Dermis blood vessel endothelial cell (primary cell): Measurements from ENCODE around the gene HS3ST3B1. TPM values are rescaled to one million over a fixed set of nuclear protein-coding genes. Genes with fewer than 3 reads are reported as not detected.

ENCODE experiments used
- DNase-seq: peaks from one replicate; pipeline ENCODE4 v3.0.0; 2010
- total RNA-seq: library from RNA; depleted of rRNA; stranded (reverse); fragments of >200 nt; gene quantifications from 2 replicates; pipeline ENCODE4 v1.2.3, GENCODE V29; 2014

Gene HS3ST3B1
- 0.28 and 1.4 TPM in 2 replicates for total RNA-seq

DNA sequence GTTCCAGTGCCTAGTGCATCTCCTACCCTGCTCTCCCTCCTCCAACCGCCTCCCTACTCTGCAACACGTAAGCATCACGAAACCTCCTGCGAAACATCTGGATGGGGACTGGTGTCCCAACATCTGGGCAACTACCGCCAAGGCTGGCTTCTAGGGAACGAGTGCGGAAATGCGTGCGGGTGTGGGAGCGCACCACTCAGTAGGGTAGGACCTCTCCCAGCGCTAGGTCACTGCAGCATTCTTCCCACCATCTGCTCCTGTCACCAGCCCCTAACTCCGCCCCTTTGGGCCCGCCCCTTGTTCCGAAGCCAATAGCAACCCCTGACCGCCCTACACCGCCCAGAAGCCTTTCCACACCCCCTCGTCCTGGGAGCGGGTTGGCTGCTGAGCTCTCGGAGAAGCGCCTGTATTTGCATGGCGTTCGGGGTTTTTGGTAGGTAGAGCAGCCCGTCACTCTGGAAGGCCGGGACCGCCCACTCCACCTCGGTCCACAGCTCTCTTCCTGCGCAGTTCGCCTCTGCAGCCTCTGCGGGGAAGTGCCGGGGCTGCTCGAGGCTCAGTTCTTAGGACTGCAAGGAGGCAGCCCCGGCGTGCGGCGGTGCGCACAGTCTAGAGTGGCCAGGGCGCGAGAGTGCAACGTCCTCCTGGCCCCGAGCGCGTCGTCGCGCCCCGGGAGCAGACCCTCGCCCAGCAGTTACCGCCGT is at the start of gene HS3ST3B1:
Gene HS3ST3B1 (plus strand): TSS at position 507 of the 704 bp plus-strand sequence. CDS start 438 bp downstream, outside the sequence.
- DNase-seq: peak; percentile 97

DNA sequence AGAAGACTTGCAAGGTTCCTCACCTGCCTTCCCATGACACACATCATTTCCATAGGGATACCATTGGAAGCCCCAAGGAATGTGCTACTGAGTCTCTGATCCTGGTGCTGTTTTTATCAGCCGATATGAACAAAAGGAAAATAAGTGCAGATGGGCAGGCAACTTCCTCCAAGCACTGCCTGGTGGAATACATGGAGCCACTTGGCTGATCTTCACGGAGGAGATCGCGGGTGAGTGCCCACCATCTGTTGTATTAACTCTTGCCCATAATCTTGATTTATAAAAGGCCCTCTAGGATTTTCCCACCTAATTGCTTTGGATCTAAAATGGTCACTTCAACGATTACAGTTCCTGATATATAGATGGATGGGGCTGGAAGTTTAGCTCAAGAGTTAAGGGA is 39.5 kb upstream of the HS3ST3B1 start:
- DNase-seq: no peak

DNA sequence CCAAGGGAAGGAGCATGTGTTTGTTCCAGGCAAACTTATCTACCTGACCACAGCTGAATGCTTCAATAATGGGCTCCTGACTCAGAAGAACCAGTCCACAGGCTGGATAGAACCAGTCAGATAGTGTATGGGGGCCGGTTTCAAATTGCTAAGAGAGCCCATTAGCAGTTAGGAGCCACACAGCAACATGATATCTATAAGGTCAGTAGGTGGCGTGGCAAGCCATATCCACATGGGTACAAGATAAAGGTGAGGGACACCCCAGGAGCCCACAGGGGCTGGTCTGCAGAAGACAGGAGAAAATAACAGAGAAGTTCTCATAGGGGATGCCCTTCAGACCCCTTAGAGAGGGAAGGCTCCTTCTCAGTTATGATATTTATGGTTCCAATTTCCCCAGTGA is 32.6 kb upstream of the HS3ST3B1 start:
- DNase-seq: no peak

DNA sequence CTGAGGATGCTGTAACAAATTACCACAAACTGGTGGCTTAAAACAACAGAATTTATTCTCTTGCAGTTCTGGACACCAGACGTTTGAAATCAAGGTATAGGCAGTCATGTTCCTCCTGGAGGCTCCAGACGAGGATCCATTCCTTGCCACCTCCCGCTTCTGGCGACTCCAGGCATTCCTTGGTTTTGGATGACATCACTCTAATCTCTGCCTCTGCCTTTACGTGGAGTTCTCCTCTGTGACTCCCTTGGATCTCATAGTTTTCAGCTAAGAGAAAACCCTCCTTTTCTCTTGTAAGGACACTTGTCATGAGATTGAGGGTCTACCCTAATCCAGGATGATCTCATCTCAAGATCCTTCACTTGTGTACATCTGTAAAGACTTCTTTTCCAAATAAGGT is 31.4 kb upstream of the HS3ST3B1 start:
- DNase-seq: no peak

DNA sequence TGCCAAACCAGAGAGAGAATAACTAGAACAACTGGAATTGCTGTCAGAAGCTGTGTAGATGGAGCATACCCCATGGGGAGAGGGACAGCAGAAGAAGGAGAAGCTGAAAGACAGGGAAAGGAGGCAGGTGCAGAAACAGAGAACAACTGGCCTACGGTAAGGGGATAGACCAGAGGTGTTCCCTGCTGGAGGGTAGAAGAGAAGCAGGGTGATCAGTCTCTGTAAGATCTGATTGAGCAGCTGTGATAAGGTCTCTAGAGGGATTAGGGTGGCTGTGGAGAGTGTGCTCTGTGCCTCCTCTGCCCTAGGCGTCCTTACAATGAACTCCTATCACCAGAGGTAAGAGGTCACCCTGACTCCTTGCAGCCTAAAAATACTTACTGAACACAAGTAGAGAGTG is 30.4 kb upstream of the HS3ST3B1 start:
- no peak for DNase-seq

DNA sequence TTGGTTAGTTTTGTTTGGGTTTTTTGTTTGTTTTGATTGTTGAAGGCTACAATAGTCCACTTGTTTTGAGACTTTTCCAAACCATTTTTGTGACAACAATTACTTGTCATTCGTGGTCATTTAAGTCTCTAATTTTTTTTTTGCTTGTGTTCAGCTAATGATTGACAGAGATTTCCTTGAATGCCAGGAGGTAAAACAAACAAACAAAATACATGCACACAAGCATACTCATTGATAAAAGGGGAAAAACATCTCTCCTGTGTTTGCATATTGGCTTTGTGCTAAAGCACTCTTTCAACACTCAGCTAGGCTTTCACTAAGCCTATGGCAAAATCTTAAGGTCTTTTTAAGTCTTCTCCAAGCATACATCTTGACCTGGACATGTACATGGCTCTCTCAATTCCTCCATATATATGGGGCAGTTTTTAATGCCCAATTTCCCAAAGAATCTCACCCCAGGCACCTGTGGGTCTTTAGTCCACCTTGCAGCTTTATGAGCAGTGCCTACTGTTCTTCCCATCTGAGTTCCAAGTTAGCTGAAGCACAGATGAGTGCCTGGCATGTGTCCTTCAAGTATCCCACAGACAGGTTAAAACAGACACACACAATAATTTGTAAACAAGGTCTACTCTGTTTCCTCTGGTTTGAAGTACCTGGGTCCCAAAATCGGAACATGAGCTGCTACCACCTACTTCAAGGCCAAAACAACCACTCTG is 24.2 kb upstream of the HS3ST3B1 start:
- DNase-seq: no peak

DNA sequence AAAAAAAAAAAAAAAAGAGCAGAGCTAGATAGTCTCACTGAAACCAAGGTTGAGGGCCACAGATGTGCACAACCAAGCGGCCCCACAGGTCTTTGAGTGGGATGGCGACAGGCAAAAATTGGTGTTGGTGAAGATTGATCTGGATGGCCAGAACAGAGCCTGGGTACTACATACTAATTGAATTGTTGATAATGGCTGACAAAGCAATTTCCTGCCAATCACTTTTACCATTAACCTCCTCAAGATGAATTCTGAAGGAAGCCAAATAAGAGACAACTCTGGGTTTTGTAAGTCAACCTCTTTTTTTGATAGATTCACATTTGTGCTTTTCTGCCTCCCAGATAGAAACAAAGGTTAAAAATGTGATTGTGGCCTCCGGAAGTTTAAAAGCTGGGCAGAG is 19.4 kb upstream of the HS3ST3B1 start:
- DNase-seq: no peak

DNA sequence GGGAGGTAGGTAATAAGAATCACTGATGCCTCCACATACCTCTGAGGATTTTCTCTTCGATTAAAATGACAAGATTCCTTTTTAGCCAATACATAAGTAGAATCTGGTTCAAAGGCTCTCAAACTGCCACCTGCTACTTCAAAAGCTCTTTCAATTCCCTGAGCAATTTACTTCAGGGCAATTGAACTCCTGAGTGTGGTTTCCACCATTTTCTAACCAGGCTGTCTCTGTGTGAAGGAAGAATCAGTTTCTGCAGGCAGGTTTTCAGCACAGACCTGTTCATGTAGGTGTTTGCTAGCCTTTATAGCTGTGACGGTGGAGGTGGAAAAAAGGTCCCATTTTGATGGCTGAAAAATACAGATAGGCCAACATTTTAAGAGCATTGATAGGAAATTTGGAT is 18.2 kb upstream of the HS3ST3B1 start:
- DNase-seq: no peak

DNA sequence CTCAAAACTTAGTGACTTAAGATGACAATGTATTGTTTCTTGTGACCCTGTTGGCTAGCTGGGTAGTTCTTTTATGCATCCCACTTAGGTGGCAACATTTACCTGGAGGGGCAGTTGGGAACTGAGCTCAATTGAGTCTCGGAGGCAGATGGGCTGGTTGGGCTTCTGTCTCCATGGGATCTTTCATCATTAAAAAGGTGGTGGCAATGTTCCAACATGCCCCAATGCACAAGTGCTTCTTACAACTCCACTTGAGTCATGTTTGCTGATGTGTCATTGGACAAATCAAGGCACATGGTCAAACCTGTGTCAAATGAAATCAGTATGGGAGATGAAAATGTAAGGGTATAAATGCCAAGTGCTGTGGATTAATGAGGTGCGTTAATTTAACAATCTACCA is 11.7 kb upstream of the HS3ST3B1 start:
- DNase-seq: no peak

DNA sequence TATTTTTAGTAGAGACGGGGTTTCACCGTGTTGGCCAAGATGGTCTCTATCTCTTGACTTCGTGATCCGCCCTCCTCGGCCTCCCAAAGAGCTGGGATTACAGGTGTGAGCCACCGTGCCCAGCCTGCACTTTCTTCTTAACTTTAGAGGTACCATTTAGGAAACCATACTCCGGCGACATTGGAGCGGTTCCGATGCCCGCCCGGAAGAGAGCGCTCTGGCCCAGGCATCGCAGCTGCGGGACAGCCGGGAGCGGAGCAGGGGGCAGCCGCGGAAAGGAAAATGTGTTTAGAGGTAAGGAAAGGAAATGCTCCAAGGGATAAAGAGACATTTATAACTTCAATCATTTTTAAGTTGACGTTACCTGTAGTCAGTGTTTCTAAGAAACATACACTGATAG is 6.0 kb upstream of the HS3ST3B1 start:
- DNase-seq: no peak

DNA sequence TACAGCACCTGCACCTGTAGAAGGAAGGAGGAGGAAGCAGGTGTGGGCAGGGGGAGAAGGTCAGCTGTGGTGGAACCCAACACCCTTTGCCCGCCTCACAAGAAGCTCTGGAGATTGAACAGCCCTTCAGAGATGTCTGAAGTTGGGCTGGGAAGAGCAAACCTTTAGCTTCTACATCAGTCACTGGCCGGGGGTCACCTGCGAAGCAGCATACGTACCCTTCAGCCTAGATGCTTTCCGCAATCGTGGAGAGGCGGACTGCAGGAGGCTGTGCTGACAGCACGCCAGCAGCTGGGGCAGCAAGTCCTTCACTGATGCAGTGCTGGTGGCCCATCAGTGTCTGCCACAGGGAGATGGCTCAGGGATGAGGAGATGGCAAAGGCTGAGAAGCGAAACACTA is 5.2 kb upstream of the HS3ST3B1 start:
- no peak for DNase-seq

DNA sequence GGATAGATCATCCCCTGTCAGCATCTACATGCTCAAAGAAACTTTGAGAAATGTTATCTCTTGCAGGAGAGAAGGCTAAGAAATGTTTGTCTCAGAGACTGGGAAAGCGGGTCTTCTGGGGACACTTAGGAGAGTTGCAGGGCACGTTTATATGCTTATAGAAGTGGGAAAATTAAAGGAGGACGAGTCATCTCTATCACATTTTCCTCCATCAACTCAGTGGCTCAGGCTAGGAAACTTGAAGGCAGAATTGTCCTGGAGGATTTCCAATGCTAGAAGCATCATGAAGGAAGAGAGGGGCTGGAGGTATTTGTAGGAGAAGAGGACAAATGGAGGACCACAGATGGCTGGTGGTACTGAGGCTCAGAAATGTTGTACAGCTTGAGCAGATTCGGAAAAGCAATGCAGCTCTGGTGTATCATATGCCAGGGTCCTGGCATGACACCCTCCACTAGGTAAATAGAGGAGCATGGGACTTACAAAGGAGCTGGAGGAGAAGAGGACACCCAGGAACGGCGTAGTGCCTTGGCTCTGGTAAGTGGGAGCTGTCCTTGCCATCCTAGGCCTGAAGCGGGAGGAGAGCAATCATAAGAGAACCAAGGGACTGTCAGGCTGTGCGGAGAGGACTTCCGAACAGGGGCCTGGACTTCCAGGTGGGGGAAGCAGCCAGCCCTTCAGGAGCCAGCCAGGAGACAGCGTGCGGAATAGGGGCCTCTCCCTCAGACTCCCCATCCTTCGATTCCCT is 4.5 kb upstream of the HS3ST3B1 start:
- no peak for DNase-seq

DNA sequence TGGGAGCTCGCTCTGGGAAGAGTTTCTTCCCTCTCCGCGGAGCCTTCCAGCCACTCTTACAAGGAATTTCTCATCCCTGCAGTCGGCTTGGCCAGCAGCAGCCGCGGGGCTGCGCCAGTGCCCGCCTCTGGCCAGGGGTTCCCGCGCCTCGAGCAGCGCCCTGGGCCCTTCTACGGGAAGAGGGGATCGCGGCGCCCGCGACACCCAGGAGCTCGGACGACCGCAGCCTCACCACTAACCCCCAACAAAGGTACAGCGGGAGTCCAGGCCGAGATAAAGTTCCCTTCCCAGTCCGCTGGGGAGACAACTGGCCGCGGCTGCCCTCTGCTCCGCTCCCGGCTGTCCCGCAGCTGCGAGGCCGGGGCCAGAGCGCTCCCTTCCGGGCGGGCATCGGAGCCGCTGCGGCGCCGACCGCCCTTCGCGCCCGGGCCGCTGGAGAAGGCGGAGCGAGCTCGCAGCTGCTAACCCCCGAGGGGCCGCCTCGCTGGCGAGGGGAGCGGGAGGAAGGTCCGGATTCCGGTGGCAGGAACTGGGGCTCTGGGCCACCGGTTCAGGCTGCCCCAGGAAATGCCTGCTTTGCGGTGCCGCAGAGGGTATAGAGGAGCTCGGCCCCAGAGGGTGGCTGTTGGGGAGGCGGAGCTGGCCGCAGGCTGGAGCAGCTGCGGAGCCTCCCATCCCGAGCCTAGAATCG is 3.6 kb upstream of the HS3ST3B1 start:
- DNase-seq: peak; percentile 48

DNA sequence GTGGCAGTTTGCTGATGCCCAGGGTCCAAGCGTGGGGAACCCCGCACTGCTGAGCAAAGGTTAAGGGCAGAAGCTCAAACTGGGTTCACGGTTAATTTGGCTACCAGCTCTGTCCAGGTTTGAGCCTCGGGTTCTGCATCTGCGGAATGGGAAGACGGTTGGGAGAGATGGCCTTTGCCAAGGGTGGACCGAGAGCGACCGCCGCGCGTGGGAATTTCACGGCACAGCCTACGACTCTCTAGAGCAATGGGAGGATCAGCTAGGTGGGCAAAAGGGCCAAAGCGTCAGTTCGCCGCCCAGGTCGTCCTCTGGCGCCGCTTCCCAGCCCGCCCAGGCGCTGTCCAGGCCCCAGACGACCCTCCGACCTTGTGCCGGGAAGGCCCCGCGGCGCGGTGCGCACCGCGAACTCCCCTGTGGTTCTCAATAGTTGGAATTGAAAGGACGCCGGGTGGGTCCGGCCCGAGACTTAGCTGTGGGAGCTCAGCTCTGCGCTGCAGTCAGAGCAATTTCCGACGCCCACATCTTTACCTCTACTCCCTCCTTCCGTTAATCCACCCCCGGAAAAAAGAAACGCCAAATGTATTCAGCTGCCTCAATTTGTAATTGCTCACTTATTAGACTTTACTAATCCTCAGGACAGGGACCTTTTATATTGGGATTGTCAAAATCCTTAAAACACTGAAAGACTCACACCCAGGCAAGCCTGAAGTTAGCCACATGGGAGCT is 2.5 kb upstream of the HS3ST3B1 start:
- DNase-seq: no peak

DNA sequence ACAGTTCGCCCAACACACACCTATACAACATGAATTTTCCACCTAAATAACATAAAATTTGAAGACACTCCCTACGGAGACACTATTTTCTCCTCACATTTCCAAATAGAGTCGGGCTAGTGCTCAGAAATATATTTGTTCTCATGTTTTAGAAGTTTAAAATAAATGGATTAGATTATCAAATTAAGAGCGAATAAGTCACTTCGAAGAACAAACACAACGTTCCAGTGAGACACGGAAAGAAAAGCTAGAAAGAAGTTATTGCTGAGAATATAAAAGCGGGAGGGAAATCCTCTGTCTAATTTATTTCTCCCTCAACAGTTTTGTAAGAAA is 2.0 kb upstream of the HS3ST3B1 start:
- DNase-seq: no peak

DNA sequence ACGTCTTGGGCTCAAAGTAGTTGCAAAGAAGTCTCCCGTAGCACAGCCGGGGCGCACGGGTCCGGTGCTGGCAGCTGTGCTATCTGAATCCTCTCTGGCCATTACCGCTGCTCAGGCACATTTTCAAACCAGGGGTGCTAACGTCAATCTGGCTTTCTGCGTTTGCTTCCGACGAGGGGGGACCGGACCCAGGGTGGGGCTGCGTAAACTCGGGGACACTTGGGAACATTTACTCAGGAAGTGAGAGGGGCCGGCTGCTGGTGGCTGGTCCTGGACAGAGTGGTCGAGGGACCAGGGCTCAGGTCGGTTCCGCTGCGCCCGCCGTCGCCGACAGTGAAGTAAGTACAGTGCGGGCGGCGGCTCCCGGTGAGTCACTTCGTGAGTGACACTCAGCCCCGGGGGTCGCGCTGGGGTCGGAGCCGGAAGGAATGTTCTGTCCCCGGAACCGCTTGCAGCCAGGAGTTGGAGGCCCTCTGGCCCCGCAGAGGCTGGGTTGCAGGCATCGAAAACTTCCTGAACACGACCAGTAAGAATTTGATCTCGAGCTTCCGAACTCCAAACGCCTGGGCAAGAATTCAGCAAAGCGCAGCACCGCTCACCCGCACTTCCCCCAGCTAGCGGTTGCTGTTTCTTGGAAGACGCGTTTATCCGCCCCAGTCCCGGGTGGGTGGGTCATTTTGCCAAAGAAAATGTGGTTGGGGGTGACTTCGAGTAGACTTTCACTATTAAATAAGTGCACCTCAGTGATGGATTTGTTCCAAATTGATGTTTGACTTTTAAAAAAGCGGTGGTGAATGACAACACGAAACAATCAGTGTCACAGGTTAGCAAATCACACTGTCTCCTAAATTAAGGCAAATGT is 1.4 kb upstream of the HS3ST3B1 start:
- DNase-seq: peak; percentile 45

DNA sequence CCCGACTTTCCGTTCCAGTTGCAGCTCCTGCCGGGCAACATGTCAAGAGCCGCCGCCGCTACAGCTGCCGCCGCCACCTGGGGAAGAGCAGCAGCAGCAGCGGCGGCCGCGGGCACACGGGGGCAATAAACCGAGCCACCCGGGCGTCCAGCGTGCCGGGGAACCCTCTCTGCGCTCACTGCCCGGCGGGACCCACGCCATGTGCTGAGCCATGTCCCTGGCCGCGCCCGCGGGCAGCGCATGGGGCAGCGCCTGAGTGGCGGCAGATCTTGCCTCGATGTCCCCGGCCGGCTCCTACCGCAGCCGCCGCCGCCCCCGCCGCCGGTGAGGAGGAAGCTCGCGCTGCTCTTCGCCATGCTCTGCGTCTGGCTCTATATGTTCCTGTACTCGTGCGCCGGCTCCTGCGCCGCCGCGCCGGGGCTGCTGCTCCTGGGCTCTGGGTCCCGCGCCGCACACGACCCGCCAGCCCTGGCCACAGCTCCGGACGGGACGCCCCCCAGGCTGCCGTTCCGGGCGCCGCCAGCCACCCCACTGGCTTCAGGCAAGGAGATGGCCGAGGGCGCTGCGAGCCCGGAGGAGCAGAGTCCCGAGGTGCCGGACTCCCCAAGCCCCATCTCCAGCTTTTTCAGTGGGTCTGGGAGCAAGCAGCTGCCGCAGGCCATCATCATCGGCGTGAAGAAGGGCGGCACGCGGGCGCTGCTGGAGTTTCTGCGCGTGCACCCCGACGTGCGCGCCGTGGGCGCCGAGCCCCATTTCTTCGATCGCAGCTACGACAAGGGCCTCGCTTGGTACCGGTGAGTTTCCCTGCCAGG is 604 bp downstream of the HS3ST3B1 start:
- no peak for DNase-seq

DNA sequence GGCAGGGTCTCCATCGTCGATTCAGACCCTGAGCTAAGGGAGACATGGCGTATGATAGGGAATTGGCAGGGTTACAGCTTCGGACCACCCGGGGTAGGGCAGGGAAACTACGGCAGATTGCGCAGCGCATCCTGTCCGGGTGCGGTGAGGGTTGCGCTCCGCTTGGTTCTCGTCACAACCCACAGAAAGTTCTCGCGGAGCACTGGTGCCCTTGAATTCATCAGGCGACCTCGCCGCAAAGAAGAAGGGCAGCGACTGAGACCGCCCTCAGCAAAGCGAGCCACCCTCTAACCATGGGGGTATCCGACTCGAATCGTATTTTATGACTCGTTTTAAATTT is 1.2 kb downstream of the HS3ST3B1 start:
- DNase-seq: peak; percentile 22

DNA sequence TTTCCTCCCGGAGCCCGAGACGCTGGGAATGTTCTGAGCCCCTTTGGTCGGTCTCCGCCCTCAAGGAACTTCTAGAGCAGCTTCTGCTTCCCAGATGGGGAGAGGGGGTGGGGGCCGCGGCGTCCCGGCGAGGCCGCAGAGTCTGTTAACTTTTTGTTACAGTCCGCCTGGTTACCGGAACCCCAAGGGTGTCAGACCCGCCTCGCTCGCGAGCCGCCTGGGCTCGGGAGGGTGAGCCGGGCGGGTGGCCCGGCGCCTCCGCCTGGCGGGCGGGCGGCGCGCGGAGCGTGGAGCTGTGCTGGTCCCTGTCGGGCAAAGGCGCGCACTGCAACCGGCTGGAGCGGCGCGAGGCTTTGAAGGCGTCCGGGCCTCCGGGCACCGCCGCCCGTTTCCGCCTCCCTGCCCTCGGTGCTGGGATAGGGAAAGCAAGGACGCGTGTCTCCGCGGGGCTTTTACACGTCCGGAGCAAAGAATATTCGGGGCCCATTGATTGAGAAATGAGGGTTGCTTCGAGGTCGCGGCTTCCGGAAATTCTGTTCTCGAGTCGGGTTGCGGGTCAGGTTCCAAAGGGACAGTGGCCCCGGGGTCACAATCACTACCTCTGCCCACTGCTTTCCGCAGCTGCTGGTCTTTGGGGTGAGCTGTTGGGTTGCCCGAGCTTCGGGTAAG is 1.7 kb downstream of the HS3ST3B1 start:
- DNase-seq: peak; percentile 84
